MM.1S (cell line): Measurements from ENCODE around the gene AGBL4.
"Not testable (repeated sequence)": the region's sequence is repeated elsewhere in the genome, so short reads cannot be mapped to it uniquely, and the experiment has no call there.

Experiments used
- DNase-seq: peaks from one replicate; pipeline ENCODE4 v3.0.0-alpha.2; 2015
- H2AFZ ChIP-seq: fragments of 300-600 bp; sonication (generic); 2 replicates; pipeline ENCODE4 v1.6.0; 2016; ENCODE audit warnings: antibody characterized with exemption, low read length
- H3F3A ChIP-seq: fragments of 300-600 bp; sonication (generic); 2 replicates; pipeline ENCODE4 v1.6.1; 2016; ENCODE audit warnings: mild to moderate bottlenecking, antibody characterized with exemption, low read length, moderate library complexity, mixed read lengths; ENCODE audit not compliant: insufficient read depth
- H3K27ac ChIP-seq: fragments of 300-600 bp; sonication (generic); 2 replicates; pipeline ENCODE4 v1.5.1; 2016; ENCODE audit warnings: mild to moderate bottlenecking, low read length
- H3K27me3 ChIP-seq: fragments of 300-600 bp; sonication (generic); replicated peaks from 2 replicates; pipeline ENCODE4 v1.6.0; 2016; ENCODE audit warnings: low read length; ENCODE audit not compliant: insufficient read depth
- H3K36me3 ChIP-seq: fragments of 300-600 bp; sonication (generic); replicated peaks from 2 replicates; pipeline ENCODE4 v1.6.1; 2016; ENCODE audit warnings: mild to moderate bottlenecking, low read length, mixed read lengths; ENCODE audit not compliant: insufficient read depth
- H3K4me1 ChIP-seq: fragments of 300-600 bp; sonication (generic); 2 replicates; pipeline ENCODE4 v1.6.1; 2016; ENCODE audit warnings: low read length, mixed read lengths
- H3K4me2 ChIP-seq: fragments of 300-600 bp; sonication (generic); 2 replicates; pipeline ENCODE4 v1.6.0; 2016; ENCODE audit warnings: low read depth, low read length
- H3K4me3 ChIP-seq: fragments of 300-600 bp; sonication (generic); 2 replicates; pipeline ENCODE4 v1.5.1; 2016; ENCODE audit warnings: low read length, mixed read lengths
- H3K79me2 ChIP-seq: fragments of 300-600 bp; sonication (generic); 2 replicates; pipeline ENCODE4 v1.6.1; 2016; ENCODE audit warnings: mixed run types, low read length, mixed read lengths
- H3K9ac ChIP-seq: fragments of 300-600 bp; sonication (generic); 2 replicates; pipeline ENCODE4 v1.6.1; 2016; ENCODE audit warnings: low read length, mixed read lengths
- H3K9me2 ChIP-seq: fragments of 300-600 bp; sonication (generic); replicated peaks from 2 replicates; pipeline ENCODE4 v1.6.1; 2016; ENCODE audit warnings: mild to moderate bottlenecking, low read length, mixed read lengths; ENCODE audit not compliant: insufficient read depth
- H3K9me3 ChIP-seq: fragments of 300-600 bp; sonication (generic); replicated peaks from 2 replicates; pipeline ENCODE4 v1.6.1; 2016; ENCODE audit warnings: mild to moderate bottlenecking, low read length, mixed read lengths; ENCODE audit not compliant: insufficient read depth
- H4K20me1 ChIP-seq: fragments of 300-600 bp; sonication (generic); 2 replicates; pipeline ENCODE4 v1.6.1; 2016; ENCODE audit warnings: mild to moderate bottlenecking, low read length, moderate library complexity, mixed read lengths; ENCODE audit not compliant: insufficient read depth
- EZH2 ChIP-seq: fragments of 300-600 bp; sonication (generic); optimal IDR thresholded peaks from 2 replicates; pipeline ENCODE3; 2017; ENCODE audit warnings: low read depth, mild to moderate bottlenecking, antibody characterized with exemption, low read length, mixed read lengths
- EZH2phosphoT487 ChIP-seq: fragments of 300-600 bp; sonication (generic); IDR thresholded peaks from 2 replicates; pipeline ENCODE4 v1.6.1; 2018; ENCODE audit warnings: antibody characterized with exemption, low read length
- TF ChIP-seq, protein P1 (sequence below): fragments of 300-600 bp; sonication (generic); IDR thresholded peaks from 2 replicates; pipeline ENCODE4 v1.5.1; 2016; ENCODE audit warnings: antibody characterized with exemption, low read length, mixed read lengths

Gene AGBL4

DNA sequence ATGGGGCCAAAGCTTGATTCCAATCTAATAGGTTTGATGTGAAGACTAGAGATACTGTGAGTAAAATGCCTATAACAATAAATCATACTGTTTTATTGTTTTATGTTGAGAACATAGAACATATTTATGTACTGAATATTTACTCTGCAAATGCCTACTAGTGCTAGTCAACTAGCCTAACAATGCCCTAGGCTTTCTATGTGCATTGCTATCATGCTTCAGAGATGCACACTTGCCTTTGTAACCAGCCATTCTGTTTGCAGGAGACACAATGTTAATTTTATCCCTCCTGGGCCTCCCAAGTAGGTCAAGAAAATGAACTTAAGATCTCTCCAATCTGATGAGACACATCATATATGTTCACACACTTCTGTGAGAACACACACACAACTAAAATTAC, 716.3 kb downstream of the AGBL4 start:
- H3K4me3 ChIP-seq, result no peak overlapping the region
- H2AFZ ChIP-seq, result no peak overlapping the region

GRCh38 chr1:49306507-49307070, 717.2 kb downstream of the AGBL4 start:
- Histone ChIP-seq H3K36me3 (no peaks in the 10 kb centered on the region), H3K9me2 (no peaks in the 10 kb centered on the region), H3K79me2 (no peaks in the 10 kb centered on the region), H3K27ac (no peak overlapping the region), H3K4me3 (no peak overlapping the region), H3K4me2 (no peak overlapping the region), H3K4me1 (no peaks in the 10 kb centered on the region), H2AFZ (no peak overlapping the region), H4K20me1 (no peaks in the 10 kb centered on the region), H3K27me3 (no peaks in the 10 kb centered on the region), H3K9me3 (no peaks in the 10 kb centered on the region), H3K9ac (no peak overlapping the region), H3F3A (no peaks in the 10 kb centered on the region)
- DNase-seq, result no peak
- TF ChIP-seq, protein P1, sequence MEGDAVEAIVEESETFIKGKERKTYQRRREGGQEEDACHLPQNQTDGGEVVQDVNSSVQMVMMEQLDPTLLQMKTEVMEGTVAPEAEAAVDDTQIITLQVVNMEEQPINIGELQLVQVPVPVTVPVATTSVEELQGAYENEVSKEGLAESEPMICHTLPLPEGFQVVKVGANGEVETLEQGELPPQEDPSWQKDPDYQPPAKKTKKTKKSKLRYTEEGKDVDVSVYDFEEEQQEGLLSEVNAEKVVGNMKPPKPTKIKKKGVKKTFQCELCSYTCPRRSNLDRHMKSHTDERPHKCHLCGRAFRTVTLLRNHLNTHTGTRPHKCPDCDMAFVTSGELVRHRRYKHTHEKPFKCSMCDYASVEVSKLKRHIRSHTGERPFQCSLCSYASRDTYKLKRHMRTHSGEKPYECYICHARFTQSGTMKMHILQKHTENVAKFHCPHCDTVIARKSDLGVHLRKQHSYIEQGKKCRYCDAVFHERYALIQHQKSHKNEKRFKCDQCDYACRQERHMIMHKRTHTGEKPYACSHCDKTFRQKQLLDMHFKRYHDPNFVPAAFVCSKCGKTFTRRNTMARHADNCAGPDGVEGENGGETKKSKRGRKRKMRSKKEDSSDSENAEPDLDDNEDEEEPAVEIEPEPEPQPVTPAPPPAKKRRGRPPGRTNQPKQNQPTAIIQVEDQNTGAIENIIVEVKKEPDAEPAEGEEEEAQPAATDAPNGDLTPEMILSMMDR, result no peak
- TF ChIP-seq EZH2phosphoT487 (no peak), EZH2 (no peak)

More for the DNA sequence above, 716.3 kb downstream of the AGBL4 start:
- H3K4me1 ChIP-seq, result no peaks in the 10 kb centered on the region
- no peak for DNase-seq
- no peaks in the 10 kb centered on the region for H3K36me3 ChIP-seq
- no peaks in the 10 kb centered on the region for H3K79me2 ChIP-seq
- no peak overlapping the region for H3K9ac ChIP-seq
- H3K9me2 ChIP-seq, result no peaks in the 10 kb centered on the region
- no peak overlapping the region for H3K27ac ChIP-seq
- no peak overlapping the region for H3K4me2 ChIP-seq
- H3F3A ChIP-seq, result no peaks in the 10 kb centered on the region
- TF ChIP-seq, protein P1, result no peak
- no peak for TF ChIP-seq EZH2phosphoT487
- TF ChIP-seq EZH2, result no peak
- no peaks in the 10 kb centered on the region for H4K20me1 ChIP-seq
- H3K27me3 ChIP-seq, result no peaks in the 10 kb centered on the region
- no peaks in the 10 kb centered on the region for H3K9me3 ChIP-seq

DNA sequence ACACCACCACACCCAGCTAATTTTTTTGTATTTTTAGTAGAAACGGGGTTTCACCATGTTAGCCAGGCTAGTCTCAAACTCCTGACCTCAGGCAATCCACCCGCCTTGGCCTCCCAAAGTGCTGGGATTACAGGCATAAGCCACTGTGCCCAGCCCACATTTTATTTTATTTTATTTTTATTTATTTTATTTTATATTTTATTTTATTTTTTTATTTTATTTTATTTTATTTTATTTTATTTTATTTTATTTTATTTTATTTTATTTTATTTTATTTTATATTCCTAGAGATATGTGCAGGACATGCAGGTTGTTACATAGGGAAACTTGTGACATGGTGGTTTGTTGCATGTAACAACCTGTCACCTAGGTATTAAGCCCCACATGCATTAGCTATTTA, 721.4 kb downstream of the AGBL4 start:
- H3K36me3 ChIP-seq, H3K9ac ChIP-seq, H3K4me2 ChIP-seq, H3K27me3 ChIP-seq, H3F3A ChIP-seq, DNase-seq, H3K4me3 ChIP-seq, H4K20me1 ChIP-seq, H3K79me2 ChIP-seq, H2AFZ ChIP-seq, H3K4me1 ChIP-seq, H3K9me2 ChIP-seq, H3K9me3 ChIP-seq, H3K27ac ChIP-seq: not testable (repeated sequence)

DNA sequence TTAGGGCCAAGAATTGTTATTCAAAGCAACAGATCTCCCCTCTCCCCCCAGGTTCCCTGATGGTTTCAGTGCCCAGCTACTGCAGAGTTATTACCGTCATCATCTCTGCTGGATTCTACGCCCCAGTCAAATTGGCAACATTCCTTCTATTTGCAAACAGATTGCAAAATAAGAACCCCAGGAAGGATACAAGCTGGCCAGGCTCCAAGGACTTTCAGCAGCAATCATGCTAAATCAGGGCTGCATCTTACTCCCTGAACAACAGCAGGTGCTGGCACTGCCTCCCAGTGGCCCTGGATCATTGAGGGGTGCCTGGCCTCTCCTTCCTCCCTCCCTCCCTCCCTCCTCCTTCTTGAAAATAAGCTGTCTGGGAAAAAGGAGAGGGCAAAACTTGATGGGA, 725.5 kb downstream of the AGBL4 start:
- Histone ChIP-seq H3F3A (no peaks in the 10 kb centered on the region), H3K27ac (no peak overlapping the region), H3K4me1 (no peaks in the 10 kb centered on the region), H3K36me3 (no peaks in the 10 kb centered on the region), H3K79me2 (no peaks in the 10 kb centered on the region), H3K9me2 (no peaks in the 10 kb centered on the region), H3K27me3 (no peaks in the 10 kb centered on the region), H3K4me3 (no peak overlapping the region), H3K4me2 (no peak overlapping the region), H3K9ac (no peak overlapping the region), H4K20me1 (no peaks in the 10 kb centered on the region), H3K9me3 (no peaks in the 10 kb centered on the region), H2AFZ (no peak overlapping the region)
- no peak for TF ChIP-seq EZH2
- no peak for TF ChIP-seq EZH2phosphoT487
- TF ChIP-seq, protein P1, result no peak
- DNase-seq, result no peak
